Measurements from ENCODE around the gene NYAP2.

GRCh38 chr2:225366731-225367130 lies 32.8 kb upstream of the NYAP2 start:
- no peak for TF ChIP-seq LEF1 (IDR thresholded peaks at IDR 0.05; ENCODE audit: borderline replicate concordance)
- TF ChIP-seq SP1 (IDR thresholded peaks at IDR 0.05) = no peak
- TF ChIP-seq TARDBP (IDR thresholded peaks at IDR 0.05) = no peak
- no peak for TF ChIP-seq CTBP1 (IDR thresholded peaks at IDR 0.05; ENCODE audit: borderline replicate concordance)
- TF ChIP-seq PKNOX1 (IDR thresholded peaks at IDR 0.05) = no peak
- TF ChIP-seq ARNT (IDR thresholded peaks at IDR 0.05) = no peak
- TF ChIP-seq FOXA1 (IDR thresholded peaks at IDR 0.05) = no peak

Measured in HEK293T (cell line).